ENCODE measurements around the gene MLKL.

DNA sequence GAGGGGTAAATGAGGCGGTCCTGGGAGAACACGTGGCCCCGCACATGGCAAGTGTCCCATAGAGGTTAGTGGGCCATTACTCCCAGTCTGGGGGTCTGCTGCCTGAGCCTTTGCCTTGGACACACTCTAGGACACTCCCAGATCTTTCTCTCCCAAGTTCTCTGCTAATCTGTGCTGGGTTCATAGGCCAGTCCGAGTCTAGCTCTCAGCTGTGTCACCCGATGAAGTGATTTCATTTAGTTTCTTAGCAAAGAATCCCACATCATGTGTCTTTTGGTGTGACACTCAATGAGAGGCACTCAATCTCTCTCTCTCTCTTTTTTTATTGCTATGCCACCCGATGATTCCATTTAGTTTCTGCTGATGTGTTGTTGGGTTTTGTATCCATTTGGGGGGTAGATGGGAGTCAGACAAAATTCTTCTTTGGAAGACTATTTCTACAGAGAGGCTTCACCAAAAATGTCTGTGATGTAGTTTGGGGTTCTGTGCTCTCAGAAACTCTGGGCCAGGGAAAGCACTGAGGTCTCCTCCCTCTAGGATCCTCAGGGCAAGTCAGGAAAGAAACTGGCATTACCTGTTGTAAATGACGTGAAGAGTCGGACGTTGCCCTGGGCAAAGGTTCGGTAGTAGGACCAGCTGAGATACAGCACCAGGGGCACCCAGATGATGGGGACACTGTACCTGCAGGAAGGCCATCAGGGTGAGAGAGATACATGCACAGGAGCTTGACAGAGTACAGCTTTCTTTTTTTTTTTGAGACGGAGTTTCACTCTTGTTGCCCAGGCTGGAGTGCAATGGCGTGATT lies 25.2 kb upstream of the MLKL start:
- TF ChIP-seq CTCF (IDR thresholded peaks at IDR 0.05; ENCODE audit: insufficient read depth, low read length) = no peak
- TF ChIP-seq GABPA (IDR thresholded peaks at IDR 0.05; ENCODE audit: low read depth) = no peak
- TF ChIP-seq POLR2AphosphoS5 (IDR thresholded peaks at IDR 0.05; ENCODE audit: low read depth) = no peak
- TF ChIP-seq, protein P1, sequence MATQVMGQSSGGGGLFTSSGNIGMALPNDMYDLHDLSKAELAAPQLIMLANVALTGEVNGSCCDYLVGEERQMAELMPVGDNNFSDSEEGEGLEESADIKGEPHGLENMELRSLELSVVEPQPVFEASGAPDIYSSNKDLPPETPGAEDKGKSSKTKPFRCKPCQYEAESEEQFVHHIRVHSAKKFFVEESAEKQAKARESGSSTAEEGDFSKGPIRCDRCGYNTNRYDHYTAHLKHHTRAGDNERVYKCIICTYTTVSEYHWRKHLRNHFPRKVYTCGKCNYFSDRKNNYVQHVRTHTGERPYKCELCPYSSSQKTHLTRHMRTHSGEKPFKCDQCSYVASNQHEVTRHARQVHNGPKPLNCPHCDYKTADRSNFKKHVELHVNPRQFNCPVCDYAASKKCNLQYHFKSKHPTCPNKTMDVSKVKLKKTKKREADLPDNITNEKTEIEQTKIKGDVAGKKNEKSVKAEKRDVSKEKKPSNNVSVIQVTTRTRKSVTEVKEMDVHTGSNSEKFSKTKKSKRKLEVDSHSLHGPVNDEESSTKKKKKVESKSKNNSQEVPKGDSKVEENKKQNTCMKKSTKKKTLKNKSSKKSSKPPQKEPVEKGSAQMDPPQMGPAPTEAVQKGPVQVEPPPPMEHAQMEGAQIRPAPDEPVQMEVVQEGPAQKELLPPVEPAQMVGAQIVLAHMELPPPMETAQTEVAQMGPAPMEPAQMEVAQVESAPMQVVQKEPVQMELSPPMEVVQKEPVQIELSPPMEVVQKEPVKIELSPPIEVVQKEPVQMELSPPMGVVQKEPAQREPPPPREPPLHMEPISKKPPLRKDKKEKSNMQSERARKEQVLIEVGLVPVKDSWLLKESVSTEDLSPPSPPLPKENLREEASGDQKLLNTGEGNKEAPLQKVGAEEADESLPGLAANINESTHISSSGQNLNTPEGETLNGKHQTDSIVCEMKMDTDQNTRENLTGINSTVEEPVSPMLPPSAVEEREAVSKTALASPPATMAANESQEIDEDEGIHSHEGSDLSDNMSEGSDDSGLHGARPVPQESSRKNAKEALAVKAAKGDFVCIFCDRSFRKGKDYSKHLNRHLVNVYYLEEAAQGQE (IDR thresholded peaks at IDR 0.05; ENCODE audit: insufficient replicate concordance, low read depth) = no peak

All from HL-60 (cell line).